Psoas muscle (tissue), 8 donors: Measurements from ENCODE around the gene RASA2. TPM values are rescaled to one million over a fixed set of nuclear protein-coding genes. Genes with fewer than 3 reads are reported as not detected.
"Not testable (repeated sequence)": the region's sequence is repeated elsewhere in the genome, so short reads cannot be mapped to it uniquely, and the experiment has no call there.

Source experiments
- ATAC-seq, 4 donors: fragments of 200-7000 bp; cut with Tn5 transposase; one replicate each; pipeline ENCODE4 v1.9.1; 2020; ENCODE audit warnings: moderate library complexity in 3 of 4, mild to moderate bottlenecking in 2 of 4
- DNase-seq, 2 donors: peaks; one replicate each; pipeline ENCODE4 v3.0.0-alpha.2; 2020
- H3K27ac ChIP-seq: fragments of 200-600 bp; one replicate; pipeline ENCODE4 v1.8.0; 2022
- H3K27me3 ChIP-seq, 3 donors: fragments of 200-600 bp in 1 of 3; one replicate each; pipeline versions ENCODE4 v1.6.1 to v1.8.0; 2013 to 2022; ENCODE audit warnings: low read length in 2 of 3, mild to moderate bottlenecking in 2 of 3, moderate library complexity in 1 of 3; ENCODE audit not compliant: insufficient read depth in 3 of 3
- H3K36me3 ChIP-seq, 2 donors: fragments of 200-600 bp in 1 of 2; one replicate each; pipeline versions ENCODE4 v1.6.1 to v1.8.0; 2013 to 2022; ENCODE audit warnings: low read depth in 1 of 2, mild to moderate bottlenecking in 1 of 2, moderate library complexity in 1 of 2; ENCODE audit not compliant: insufficient read depth in 1 of 2
- H3K4me1 ChIP-seq: fragments of 200-600 bp; one replicate; pipeline ENCODE4 v1.8.0; 2022
- H3K4me3 ChIP-seq: fragments of 200-600 bp; one replicate; pipeline ENCODE4 v1.8.0; 2022; ENCODE audit warnings: mild to moderate bottlenecking
- H3K9me3 ChIP-seq: fragments of 200-600 bp; one replicate; pipeline ENCODE4 v1.8.0; 2022
- CTCF ChIP-seq: fragments of 200-600 bp; IDR thresholded peaks from one replicate; pipeline ENCODE4 v1.8.0; 2022; ENCODE audit warnings: antibody characterized with exemption
- WGBS, 3 donors: extraction: QIAGEN DNeasy Blood & Tissue Kit; methylation state at CpG; one replicate each; pipeline versions ENCODE4 v1.1.6 to v1.1.7; 2013; 5-methylcytosine and 5-hydroxymethylcytosine counted together
- intact Hi-C, 2 donors: fragments of 100-400 bp; cut with DNase I; formaldehyde crosslinking; loops; one replicate each; pipeline versions ENCODE4 v1.11.0 to v1.14.2; 2022
- polyA plus RNA-seq, 3 donors: library from polyadenylated mRNA; stranded (reverse); fragments of 200-250 nt; gene quantifications; one replicate each; pipeline ENCODE4 v1.2.3, GENCODE V29; 2013
- total RNA-seq, 4 donors: library from RNA; stranded (reverse); fragmentation: NEBNext Ultra II Directional in 2 of 4; extraction: Animal tissue kit (Norgen Biotek cat#: 25700) in 2 of 4; gene quantifications; one replicate each; pipeline versions ENCODE4 v1.2.1 to v1.2.4, GENCODE V29; 2021 to 2023
- donor health status: healthy with polysubstance abuse.
- donor health status: DM: no; HTN: no; CAD: no; lungs with moderate emphysema.
- donor health status: Bipolar disorder and iron deficiency.
- donor health status: healthy.
- donor health status: DM: yes; HTN: yes; CAD: no.
- donor health status: DM: no; HTN: no; CAD: no.
- donor health status: DM: no; HTN: no; CAD: no.
- donor health status: DM: yes; HTN: yes; CAD: no.

Gene RASA2
- total and polyA plus RNA-seq, 7 donors, result 1.3 to 4.0 (median 2.3) TPM

- intact Hi-C loops, result loop anchor here in 1 of 2 donors (5.0 kb wide), 1 partner anchor 55 kb away; no protein-coding TSS in a partner anchor
- TF ChIP-seq CTCF, result peak; percentile 4
- WGBS, 3 donors, result 1 to 2% (median 1%) methylated on average over 38 to 55 of the region's 55 CpGs
- Histone ChIP-seq H3K27me3 (no peaks in the 10 kb centered on the region), H3K4me1 (peaks cover 6% of the 10 kb centered on the region), H3K9me3 (no peaks in the 10 kb centered on the region), H3K36me3 (no peaks in the 10 kb centered on the region), H3K4me3 (peak overlapping the region; percentile 87), H3K27ac (peak overlapping the region; percentile 94)
- peak; percentile 66 to 77 for DNase-seq
- peak; percentile 74 to 87 (median 80) for ATAC-seq
These were observed 860 bp downstream of the RASA2 start for GRCh38 chr3:141487521-141488252.

GRCh38 chr3:141489203-141489602 lies 2.4 kb downstream of the RASA2 start:
- Histone ChIP-seq H3K4me1 (peaks cover 6% of the 10 kb centered on the region), H3K27me3 (no peaks in the 10 kb centered on the region), H3K27ac (no peak overlapping the region), H3K36me3 (no peaks in the 10 kb centered on the region), H3K9me3 (no peaks in the 10 kb centered on the region), H3K4me3 (no peak overlapping the region)
- intact Hi-C loops, result loop anchor here in 1 of 2 donors (5.0 kb wide), 1 partner anchor 53 kb away; no protein-coding TSS in a partner anchor
- DNase-seq (no peak), ATAC-seq (no peak)
- 47 to 70% (median 58%) methylated on average over 1 of the region's 1 CpG for WGBS, 3 donors
- TF ChIP-seq CTCF, result no peak

- Histone ChIP-seq H3K27ac (no peak overlapping the region), H3K4me3 (no peak overlapping the region), H3K27me3 (no peaks in the 10 kb centered on the region), H3K36me3 (no peaks in the 10 kb centered on the region), H3K9me3 (no peaks in the 10 kb centered on the region), H3K4me1 (peaks cover 6% of the 10 kb centered on the region)
- WGBS, 3 donors, result 78 to 92% (median 90%) methylated on average over 3 of the region's 3 CpGs
- ATAC-seq, result no peak
- DNase-seq, result no peak
- no peak for TF ChIP-seq CTCF
- intact Hi-C loops, result no loop called here
These were observed 4.3 kb downstream of the RASA2 start for GRCh38 chr3:141491081-141491480.

GRCh38 chr3:141491929-141492328 lies 5.1 kb downstream of the RASA2 start:
- Histone ChIP-seq H3K27ac (no peak overlapping the region), H3K4me1 (peaks cover 6% of the 10 kb centered on the region), H3K9me3 (no peaks in the 10 kb centered on the region), H3K27me3 (no peaks in the 10 kb centered on the region), H3K36me3 (no peaks in the 10 kb centered on the region), H3K4me3 (no peak overlapping the region)
- DNase-seq (no peak), ATAC-seq (no peak)
- intact Hi-C loops, result no loop called here
- 68 to 77% (median 71%) methylated on average over 1 of the region's 1 CpG for WGBS, 3 donors
- no peak for TF ChIP-seq CTCF

- no peak for TF ChIP-seq CTCF
These were observed 6.4 kb downstream of the RASA2 start for GRCh38 chr3:141493184-141493583.

GRCh38 chr3:141497589-141497988 lies 10.8 kb downstream of the RASA2 start:
- H3K27me3 ChIP-seq, H3K4me3 ChIP-seq, H3K27ac ChIP-seq, DNase-seq, H3K36me3 ChIP-seq, H3K9me3 ChIP-seq, intact Hi-C loops: not testable (repeated sequence)
- peaks cover 20% of the 10 kb centered on the region for H3K4me1 ChIP-seq
- ATAC-seq, result peak in 2 of 4 donors; percentile 54
- WGBS, 3 donors, result 32 to 65% (median 47%) methylated on average over 4 of the region's 4 CpGs

More at GRCh38 chr3:141493184-141493583, 6.4 kb downstream of the RASA2 start:
- Histone ChIP-seq H3K27me3 (no peaks in the 10 kb centered on the region), H3K27ac (no peak overlapping the region), H3K9me3 (no peaks in the 10 kb centered on the region), H3K4me1 (peaks cover 13% of the 10 kb centered on the region), H3K36me3 (no peaks in the 10 kb centered on the region), H3K4me3 (no peak overlapping the region)
- no peak for ATAC-seq
- 86 to 97% (median 94%) methylated on average over 1 of the region's 1 CpG for WGBS, 3 donors
- no peak for DNase-seq
- intact Hi-C loops, result no loop called here
